ENCODE measurements around the gene DMBX1. TPM values are rescaled to one million over a fixed set of nuclear protein-coding genes. Genes with fewer than 3 reads are reported as not detected.

The DMBX1 gene
- total and polyA plus RNA-seq, 2 of the 13 experiments (the other 11 are each of a cell fraction or from before 2014, with no cell fraction given) = not detected

- 33% methylated on average over 1 of the region's 2 CpGs for WGBS (ENCODE audit: low lambda C conversion rate)
- in situ Hi-C loops (cut with HindIII; ENCODE audit: extremely low pct_ligation_motif_present, low pct_unique_long_range_greater_than_20kb) = no loop called here
- TF ChIP-seq ZNF234 (CRISPR knock-in tag; conservative IDR thresholded peaks at IDR 0.05) (no peak), ZNF30 (CRISPR knock-in tag; IDR thresholded peaks at IDR 0.05) (no peak), STAG1 (CRISPR knock-in tag; IDR thresholded peaks at IDR 0.05) (peak; percentile 63), ZNF3 (CRISPR knock-in tag; IDR thresholded peaks at IDR 0.05) (no peak), DPF2 (CRISPR knock-in tag; IDR thresholded peaks at IDR 0.05; ENCODE audit: borderline replicate concordance, low read depth) (no peak), SMC3 (IDR thresholded peaks at IDR 0.05; ENCODE audit: low read length) (peak; percentile 63), PRMT3 (CRISPR knock-in tag; IDR thresholded peaks at IDR 0.05; ENCODE audit: borderline replicate concordance, low read depth) (no peak), THAP9 (CRISPR knock-in tag; IDR thresholded peaks at IDR 0.05; ENCODE audit: borderline replicate concordance) (no peak), ZNF251 (CRISPR knock-in tag; IDR thresholded peaks at IDR 0.05) (no peak), CTCF (CRISPR knock-in tag; IDR thresholded peaks at IDR 0.05) (peak; percentile 80), NR2F6 (IDR thresholded peaks at IDR 0.05) (no peak), NR2F6 (CRISPR knock-in tag; IDR thresholded peaks at IDR 0.05) (0 out of 2 replicates have a peak, but pooled peaks have one; percentile 24), REST (IDR thresholded peaks at IDR 0.05; ENCODE audit: borderline replicate concordance in 1 of 2, low read depth in 1 of 2, low read length in 2 of 2) (no peak), HNRNPUL1 (IDR thresholded peaks at IDR 0.05; ENCODE audit: low read depth, low read length) (no peak), ZSCAN30 (CRISPR knock-in tag; IDR thresholded peaks at IDR 0.05) (no peak), ZC3H13 (CRISPR knock-in tag; IDR thresholded peaks at IDR 0.05) (no peak), THAP8 (CRISPR knock-in tag; IDR thresholded peaks at IDR 0.05; ENCODE audit: borderline replicate concordance) (no peak)
Measured at GRCh38 chr1:46535063-46535462, 45.4 kb downstream of the DMBX1 start.

More at GRCh38 chr1:46535063-46535462, 45.4 kb downstream of the DMBX1 start:
- BruUV-seq (replicated peaks) = no TSS peak
- ChIA-PET POLR2A (interaction anchor here (1.1 kb wide), 2 partner anchors 9 to 88 kb away, joined by 3 to 5 read pairs; no protein-coding TSS in a partner anchor), CTCF (ENCODE audit: low intra/inter-chr PET ratio, low total read pairs) (interaction anchor here (1.1 to 2.4 kb wide), 3 partner anchors 58 to 93 kb away, joined by 3 to 12 read pairs (median 11); no protein-coding TSS in a partner anchor)
- Histone ChIP-seq H3K27ac (ENCODE audit: extremely low read length, insufficient read depth, low read length) (no peak overlapping the region), H3K4me1 (ENCODE audit: insufficient read depth, low read length) (no peaks in the 10 kb centered on the region), H3K4me3 (replicated peaks in 1 of 3; ENCODE audit: insufficient read depth in 1 of 3, low read depth in 2 of 3, low read length in 3 of 3) (no peak overlapping the region), H2AFZ (ENCODE audit: low read length) (no peak overlapping the region), H3K27me3 (ENCODE audit: control insufficient read depth in 1 of 2, insufficient read depth in 2 of 2, low read length in 2 of 2) (peaks cover 8 to 53% of the 10 kb centered on the region in 2 experiments), H3K9ac (ENCODE audit: insufficient read depth, low read depth, low read length) (no peak overlapping the region), H3K9me3 (ENCODE audit: low read length) (no peaks in the 10 kb centered on the region), H3K79me2 (ENCODE audit: insufficient read depth, low read length) (no peaks in the 10 kb centered on the region), H3K4me2 (ENCODE audit: low read depth, low read length) (no peak overlapping the region), H4K20me1 (ENCODE audit: insufficient read depth, low read length) (no peaks in the 10 kb centered on the region), H3K36me3 (replicated peaks in 1 of 2; ENCODE audit: control insufficient read depth in 1 of 2, insufficient read depth in 2 of 2, low read length in 2 of 2) (no peaks in the 10 kb centered on the region)
- DNase-seq (ENCODE audit: low spot score) = peak; percentile 54
- intact Hi-C loops (cut with micrococcal nuclease; ENCODE audit: unreplicated experiment) = no loop called here
- ATAC-seq = peak; percentile 90
- FAIRE-seq = peak; percentile 70
